WERI-Rb-1 (cell line): ENCODE results near the gene ROBO2.

Experiments
- DNase-seq: peaks from one replicate; pipeline ENCODE4 v3.0.0-alpha.2; 2020
- H3K27ac ChIP-seq: fragments of 250-450 bp; sonication (Bioruptor Pico); 2 replicates; pipeline ENCODE4 v1.5.1; 2020; ENCODE audit warnings: mild to moderate bottlenecking, moderate library complexity
- H3K27me3 ChIP-seq: fragments of 250-450 bp; sonication (Bioruptor Pico); 2 replicates; pipeline ENCODE4 v1.5.1; 2021; ENCODE audit warnings: mild to moderate bottlenecking, low read depth, moderate library complexity; ENCODE audit not compliant: insufficient read depth, severe bottlenecking
- H3K36me3 ChIP-seq: fragments of 250-450 bp; sonication (Bioruptor Pico); 2 replicates; pipeline ENCODE4 v1.5.1; 2020; ENCODE audit warnings: mild to moderate bottlenecking, moderate library complexity
- H3K4me3 ChIP-seq: 2 replicates; pipeline ENCODE4 v1.5.1; 2011; ENCODE audit warnings: low read depth, mild to moderate bottlenecking, control low read depth, low read length
- H3K9me3 ChIP-seq: fragments of 250-450 bp; sonication (Bioruptor Pico); 2 replicates; pipeline ENCODE4 v1.5.1; 2021; ENCODE audit warnings: mild to moderate bottlenecking, moderate library complexity; ENCODE audit not compliant: severe bottlenecking
- CTCF ChIP-seq: IDR thresholded peaks from 2 replicates; pipeline ENCODE4 v1.5.1; 2011; ENCODE audit warnings: low read depth, mild to moderate bottlenecking, control low read depth, inconsistent platforms, low read length

ROBO2 gene

GRCh38 chr3:77093101-77093500 lies 53.2 kb downstream of the ROBO2 start:
- no peak for DNase-seq

GRCh38 chr3:77096145-77096544 lies 56.2 kb downstream of the ROBO2 start:
- peaks cover 21% of the 10 kb centered on the region for H3K36me3 ChIP-seq
- H3K27ac ChIP-seq: no peak overlapping the region
- H3K27me3 ChIP-seq: no peaks in the 10 kb centered on the region
- H3K9me3 ChIP-seq: no peaks in the 10 kb centered on the region
- no peak for DNase-seq
- no peak overlapping the region for H3K4me3 ChIP-seq
- no peak for TF ChIP-seq CTCF

More at GRCh38 chr3:77093101-77093500, 53.2 kb downstream of the ROBO2 start:
- no peaks in the 10 kb centered on the region for H3K9me3 ChIP-seq
- no peak for TF ChIP-seq CTCF
- no peaks in the 10 kb centered on the region for H3K27me3 ChIP-seq
- no peak overlapping the region for H3K27ac ChIP-seq
- H3K36me3 ChIP-seq: peaks cover 4% of the 10 kb centered on the region
- no peak overlapping the region for H3K4me3 ChIP-seq

- Histone ChIP-seq H3K27me3 (no peaks in the 10 kb centered on the region), H3K9me3 (no peaks in the 10 kb centered on the region), H3K27ac (no peak overlapping the region), H3K36me3 (peaks cover 31% of the 10 kb centered on the region), H3K4me3 (no peak overlapping the region)
- no peak for DNase-seq
- no peak for TF ChIP-seq CTCF
Observed at GRCh38 chr3:77096966-77097890, 57.3 kb downstream of the ROBO2 start.

- no peak for DNase-seq
- Histone ChIP-seq H3K4me3 (no peak overlapping the region), H3K27me3 (no peaks in the 10 kb centered on the region), H3K9me3 (no peaks in the 10 kb centered on the region), H3K36me3 (peaks cover 48% of the 10 kb centered on the region), H3K27ac (no peak overlapping the region)
- no peak for TF ChIP-seq CTCF
Observed at GRCh38 chr3:77102951-77103769, 63.3 kb downstream of the ROBO2 start.

- Histone ChIP-seq H3K27ac (no peak overlapping the region), H3K9me3 (no peaks in the 10 kb centered on the region), H3K4me3 (no peak overlapping the region), H3K27me3 (no peaks in the 10 kb centered on the region), H3K36me3 (no peaks in the 10 kb centered on the region; the same call in 1 of the 2 replicates)
- DNase-seq: no peak
- no peak for TF ChIP-seq CTCF
Observed at GRCh38 chr3:77122652-77123051, 82.8 kb downstream of the ROBO2 start.
